ENCODE measurements around the gene CAPN14. TPM values are rescaled to one million over a fixed set of nuclear protein-coding genes. Genes with fewer than 3 reads are reported as not detected.

CAPN14 gene
- under 0.01 TPM in 2 replicates for total RNA-seq (2012; rRNA removed)
- polyA plus RNA-seq (2012; rRNA removed): 0.07 and 0.09 TPM in 2 replicates
- polyA plus RNA-seq (2012; cell fraction: cytosol; rRNA removed): 0.03 and 0.08 TPM in 2 replicates
- polyA plus RNA-seq (2012; cell fraction: nucleus; rRNA removed; ENCODE audit: low replicate concordance): 0.13 and 0.24 TPM in 2 replicates
- Bru-seq, nascent RNA: percentile 20 among the genes with signal in this experiment
- BruChase-seq, experiment 1, labeled RNA remaining after a 6-hour chase: percentile 19 among the genes with signal in this experiment
- BruChase-seq, experiment 2, labeled RNA remaining after a 2-hour chase: percentile 21 among the genes with signal in this experiment
- long read RNA-seq: 0 reads

DNA sequence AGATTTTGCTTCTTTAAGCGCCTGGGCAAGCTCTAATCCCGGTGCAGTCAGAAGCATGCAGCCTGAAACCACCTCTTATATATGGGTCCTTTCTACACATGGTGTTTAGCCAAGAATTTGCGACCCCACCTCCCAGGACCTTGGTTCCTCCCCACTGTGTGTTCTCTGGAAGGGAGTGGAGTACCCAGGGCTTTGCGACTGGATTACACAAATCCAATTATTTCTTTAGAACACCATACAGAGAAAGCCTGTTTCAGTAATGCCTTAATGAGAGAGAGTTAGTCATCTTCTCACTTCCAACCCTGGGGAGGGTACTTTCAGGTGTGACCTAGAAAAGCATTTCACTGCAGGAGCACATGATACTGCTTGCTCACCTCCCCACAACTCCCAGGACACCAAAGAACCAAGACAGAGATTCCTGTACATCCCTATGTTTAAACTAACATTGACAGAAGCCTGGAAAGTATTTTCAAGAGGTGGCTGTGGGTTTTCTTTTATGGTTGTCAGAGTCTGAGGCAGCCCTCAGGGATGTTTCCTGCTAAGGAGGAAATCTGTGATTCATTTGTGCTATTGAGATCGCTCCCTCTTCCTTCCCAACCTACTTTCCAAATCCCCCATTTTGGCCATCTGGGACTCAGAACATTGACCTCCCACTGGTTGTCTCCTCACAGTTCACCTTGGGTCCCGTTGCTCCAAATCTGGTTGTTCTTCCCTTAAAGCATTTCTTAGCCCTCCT lies at the start of gene CAPN14:
Gene CAPN14 (minus strand): TSS at position 51 of the 736 bp plus-strand sequence. CDS start 12,068 bp downstream, outside the sequence.
- Histone ChIP-seq H2BK120ac (ENCODE audit: low read depth, low read length) (no peak within 1 kb of the TSS), H4K20me1 (ENCODE audit: insufficient read depth, low read length) (no peaks in the 10 kb centered on the region), H2AFZ (replicated peaks; ENCODE audit: low read length, poor library complexity) (no peak within 1 kb of the TSS), H2AK5ac (ENCODE audit: low read depth, low read length) (no peak within 1 kb of the TSS), H3K27ac (ENCODE audit: insufficient read depth, low read length) (no peak within 1 kb of the TSS), H3K23ac (ENCODE audit: low read depth, low read length) (no peak within 1 kb of the TSS), H3K4ac (ENCODE audit: low read depth, low read length) (no peak within 1 kb of the TSS), H3K56ac (ENCODE audit: extremely low read depth, insufficient read depth, low read length) (no peak within 1 kb of the TSS), H3K9me1 (ENCODE audit: insufficient read depth, low read length) (no peaks in the 10 kb centered on the region), H3K4me3 (ENCODE audit: insufficient read depth, low read depth, low read length) (no peak within 1 kb of the TSS), H2BK5ac (ENCODE audit: low read depth, low read length, poor library complexity, severe bottlenecking) (no peak within 1 kb of the TSS), H3K4me2 (ENCODE audit: low read depth, low read length) (no peak within 1 kb of the TSS), H2BK20ac (ENCODE audit: low read depth, low read length) (no peak within 1 kb of the TSS), H3K79me1 (ENCODE audit: low read depth in 1 of 2, low read length in 2 of 2) (no peaks in the 10 kb centered on the region), H3K18ac (ENCODE audit: low read depth, low read length) (no peak within 1 kb of the TSS), H3K9ac (ENCODE audit: low read depth, low read length) (no peak within 1 kb of the TSS), H4K8ac (ENCODE audit: low read depth in 2 of 2, low read length in 2 of 2) (no peak within 1 kb of the TSS), H2BK15ac (ENCODE audit: low read depth, low read length) (no peak within 1 kb of the TSS), H2AK9ac (replicated peaks; ENCODE audit: low read depth, low read length, poor library complexity) (no peak within 1 kb of the TSS), H4K91ac (ENCODE audit: insufficient read depth, low read depth, low read length) (no peak within 1 kb of the TSS), H3K9me3 (ENCODE audit: control insufficient read depth, insufficient read depth, low read length) (no peaks in the 10 kb centered on the region), H3K4me1 (ENCODE audit: control insufficient read depth, insufficient read depth, low read length) (no peaks in the 10 kb centered on the region), H4K5ac (ENCODE audit: low read depth, low read length) (no peak within 1 kb of the TSS), H3K27me3 (ENCODE audit: control insufficient read depth, insufficient read depth, low read length) (peaks cover 31% of the 10 kb centered on the region), H3K36me3 (ENCODE audit: control insufficient read depth, insufficient read depth, low read length) (no peaks in the 10 kb centered on the region), H3K14ac (replicated peaks; ENCODE audit: low read depth, low read length) (no peak within 1 kb of the TSS)
- in situ Hi-C loops (cut with MboI; ENCODE audit: low sequenced_read_pairs): no loop called here
- WGBS, 2 experiments (ENCODE audit: extremely low coverage in 2 of 2, insufficient read length in 1 of 2): 17% methylated on average over 2 of the region's 6 CpGs; no CpG with 5 or more reads in 1 of the 2 experiments
- ATAC-seq (ENCODE audit: low read depth) (no peak), DNase-seq (no peak)
- CTCF ChIA-PET: no interaction called here
- no TSS peak for BruUV-seq (replicated peaks)
- POLR2A ChIA-PET (ENCODE audit: unreplicated experiment): no interaction called here
- dilution Hi-C loops (cut with HindIII; ENCODE audit: low sequenced_read_pairs, unreplicated experiment): no loop called here
- intact Hi-C loops (cut with micrococcal nuclease): no loop called here
- no peak for TF ChIP-seq CEBPB (IDR thresholded peaks at IDR 0.05; ENCODE audit: low read depth, low read length)
- no peak for TF ChIP-seq MAFK (IDR thresholded peaks at IDR 0.05; ENCODE audit: low read depth, low read length)
- TF ChIP-seq MXI1 (IDR thresholded peaks at IDR 0.05; ENCODE audit: borderline replicate concordance, low read depth, low read length): no peak
- TF ChIP-seq, protein P1, sequence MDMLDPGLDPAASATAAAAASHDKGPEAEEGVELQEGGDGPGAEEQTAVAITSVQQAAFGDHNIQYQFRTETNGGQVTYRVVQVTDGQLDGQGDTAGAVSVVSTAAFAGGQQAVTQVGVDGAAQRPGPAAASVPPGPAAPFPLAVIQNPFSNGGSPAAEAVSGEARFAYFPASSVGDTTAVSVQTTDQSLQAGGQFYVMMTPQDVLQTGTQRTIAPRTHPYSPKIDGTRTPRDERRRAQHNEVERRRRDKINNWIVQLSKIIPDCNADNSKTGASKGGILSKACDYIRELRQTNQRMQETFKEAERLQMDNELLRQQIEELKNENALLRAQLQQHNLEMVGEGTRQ (IDR thresholded peaks at IDR 0.05; ENCODE audit: low read depth, low read length): no peak
- TF ChIP-seq RFX5 (IDR thresholded peaks at IDR 0.05; ENCODE audit: low read depth, low read length): no peak
- no peak for TF ChIP-seq NFE2L2 (IDR thresholded peaks at IDR 0.05; ENCODE audit: low read depth, low read length)
